Heart right ventricle (tissue), 16 donors: ENCODE measurements around the gene RBM20. TPM values are rescaled to one million over a fixed set of nuclear protein-coding genes. Genes with fewer than 3 reads are reported as not detected.

Source experiments
- ATAC-seq, 8 donors: fragments of 200-7000 bp; cut with Tn5 transposase; one replicate each; pipeline ENCODE4 v1.9.1; 2020; ENCODE audit warnings: mild to moderate bottlenecking in 8 of 8, moderate library complexity in 8 of 8, moderate number of reproducible peaks in 1 of 8
- DNase-seq, 2 donors: peaks; one replicate each; pipeline ENCODE4 v3.0.0-alpha.2; 2020
- H3K27ac ChIP-seq, 10 donors: fragments of 200-600 bp; sonication (generic) in 2 of 10; one replicate each; pipeline versions ENCODE4 v1.5.0 to v1.8.0; 2020 to 2022; ENCODE audit warnings: mild to moderate bottlenecking in 3 of 10
- H3K27me3 ChIP-seq, 7 donors: fragments of 200-600 bp; one replicate each; pipeline ENCODE4 v1.8.0; 2021 to 2022; ENCODE audit warnings: mild to moderate bottlenecking in 2 of 7
- H3K36me3 ChIP-seq, 9 donors: fragments of 200-600 bp; sonication (generic) in 1 of 9; one replicate each; pipeline versions ENCODE4 v1.5.0 to v1.8.0; 2020 to 2022; ENCODE audit warnings: mild to moderate bottlenecking in 2 of 9
- H3K4me1 ChIP-seq, 9 donors: fragments of 200-600 bp; sonication (generic) in 1 of 9; one replicate each; pipeline versions ENCODE4 v1.5.0 to v1.8.0; 2020 to 2022; ENCODE audit warnings: mild to moderate bottlenecking in 4 of 9
- H3K4me3 ChIP-seq, 10 donors: fragments of 200-600 bp; sonication (generic) in 2 of 10; one replicate each; pipeline versions ENCODE4 v1.5.0 to v1.8.0; 2020 to 2022; ENCODE audit warnings: mild to moderate bottlenecking in 7 of 10, moderate library complexity in 2 of 10
- H3K9me3 ChIP-seq, 11 donors: fragments of 200-600 bp in 10 of 11; sonication (generic) in 2 of 11; one replicate each; pipeline versions ENCODE4 v1.5.0 to v1.8.0; 2013 to 2022; ENCODE audit warnings: mild to moderate bottlenecking in 2 of 11, control low read depth in 1 of 11, moderate library complexity in 1 of 11
- WGBS, 2 donors: extraction: QIAGEN DNeasy Blood & Tissue Kit; methylation state at CpG; one replicate each; pipeline ENCODE4 v1.1.7; 2013; ENCODE audit warnings: inconsistent platforms in 1 of 2; 5-methylcytosine and 5-hydroxymethylcytosine counted together
- intact Hi-C, 10 donors: fragments of 100-400 bp; cut with DNase I; formaldehyde crosslinking; loops; one replicate each; pipeline versions ENCODE4 v1.11.1 to v1.14.2; 2022
- polyA plus RNA-seq, 2 donors: library from polyadenylated mRNA; stranded (reverse); fragments of 200-250 nt; gene quantifications; one replicate each; pipeline ENCODE4 v1.2.3, GENCODE V29; 2013
- total RNA-seq, 10 donors: library from RNA; stranded (reverse); fragmentation: NEBNext Ultra II Directional in 3 of 10; extraction: Animal tissue kit (Norgen Biotek cat#: 25700) in 3 of 10; gene quantifications; one replicate each; pipeline versions ENCODE4 v1.2.1 to v1.2.4, GENCODE V29; 2021 to 2023
- TF ChIP-seq, protein P1 (sequence below), 9 donors: fragments of 200-600 bp; sonication (generic) in 2 of 9; IDR thresholded peaks; one replicate each; pipeline versions ENCODE4 v1.5.0 to v1.8.0; 2021 to 2022; ENCODE audit warnings: antibody characterized with exemption in 9 of 9, mild to moderate bottlenecking in 5 of 9, moderate library complexity in 1 of 9
- donor health status: Arrhythmogenic right ventricular cardiomyopathy.
- donor health status: ischemic (EF 13 %, LVEDD 7.1; RV severe dilation, severe dysfunction).
- donor health status: healthy with polysubstance abuse.
- donor health status: DM: no; HTN: yes; CAD: no.
- donor health status: DM: no; HTN: no; CAD: no.
- donor health status: ischemic (EF 25% LVEDD 6.9; RV normal size, moderate dysfunction).
- donor health status: ischemic (EF 25% LVEDD 5.7; RV mildly dilated, moderate dysfunction).
- donor health status: healthy.
- donor health status: DM: yes; HTN: yes; CAD: no.
- donor health status: Ischemic cardiomyopathy.
- donor health status: ischemic (EF 35%, LVEDD 5.7; RV mildly dilated, moderate dysfunction).
- donor health status: nonischemic (EF 11% LVEDD 7.7; RV severe dilation, severe dysfunction).
- donor health status: DM: yes; HTN: yes; CAD: no.
- donor health status: PGD.
- donor health status: ischemic (EF 29% LVEDD 5.4; RV normal size, mild dysfunction).
- donor health status: nonischemic (EF 23%, LVEDD 6.1; RV moderate dilation, normal function).

The RBM20 gene
- total and polyA plus RNA-seq, 12 donors, result 10.1 to 186 (median 134) TPM

DNA sequence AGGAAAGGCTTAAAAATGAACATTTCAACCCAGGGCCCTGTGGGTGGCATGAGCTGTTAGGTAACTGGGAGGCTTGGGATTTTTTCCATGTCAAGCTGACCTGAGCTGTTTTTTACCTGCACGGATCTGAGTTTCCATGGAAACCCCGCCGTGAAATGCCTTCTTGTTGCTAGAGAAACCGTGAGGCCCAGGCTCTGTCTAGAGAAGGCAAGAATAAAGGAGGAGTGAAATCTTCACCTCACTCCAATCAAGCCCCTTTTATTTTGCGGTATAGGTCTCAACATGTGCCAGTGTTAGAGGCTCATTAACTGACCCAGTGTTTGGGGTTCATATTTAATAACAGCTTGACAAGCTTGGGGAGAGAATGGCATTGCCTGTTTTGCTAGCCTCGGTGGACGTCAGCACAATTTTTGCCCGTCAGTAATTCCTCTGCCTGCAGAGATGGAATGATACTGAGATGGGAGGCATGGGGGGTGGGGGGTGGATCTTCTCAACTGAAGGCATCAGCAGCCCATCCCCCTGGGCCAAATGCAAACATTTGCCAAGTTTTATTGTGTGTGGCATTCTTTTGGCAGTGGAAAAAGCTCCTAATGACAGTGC, 178.7 kb downstream of the RBM20 start:
- no peaks in the 10 kb centered on the region for H3K27me3 ChIP-seq
- ATAC-seq, result no peak
- TF ChIP-seq, protein P1, sequence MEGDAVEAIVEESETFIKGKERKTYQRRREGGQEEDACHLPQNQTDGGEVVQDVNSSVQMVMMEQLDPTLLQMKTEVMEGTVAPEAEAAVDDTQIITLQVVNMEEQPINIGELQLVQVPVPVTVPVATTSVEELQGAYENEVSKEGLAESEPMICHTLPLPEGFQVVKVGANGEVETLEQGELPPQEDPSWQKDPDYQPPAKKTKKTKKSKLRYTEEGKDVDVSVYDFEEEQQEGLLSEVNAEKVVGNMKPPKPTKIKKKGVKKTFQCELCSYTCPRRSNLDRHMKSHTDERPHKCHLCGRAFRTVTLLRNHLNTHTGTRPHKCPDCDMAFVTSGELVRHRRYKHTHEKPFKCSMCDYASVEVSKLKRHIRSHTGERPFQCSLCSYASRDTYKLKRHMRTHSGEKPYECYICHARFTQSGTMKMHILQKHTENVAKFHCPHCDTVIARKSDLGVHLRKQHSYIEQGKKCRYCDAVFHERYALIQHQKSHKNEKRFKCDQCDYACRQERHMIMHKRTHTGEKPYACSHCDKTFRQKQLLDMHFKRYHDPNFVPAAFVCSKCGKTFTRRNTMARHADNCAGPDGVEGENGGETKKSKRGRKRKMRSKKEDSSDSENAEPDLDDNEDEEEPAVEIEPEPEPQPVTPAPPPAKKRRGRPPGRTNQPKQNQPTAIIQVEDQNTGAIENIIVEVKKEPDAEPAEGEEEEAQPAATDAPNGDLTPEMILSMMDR (IDR thresholded peaks at IDR 0.05), result no peak
- intact Hi-C loops, result loop anchor here in 4 of 10 donors (5.0 to 10.0 kb wide), 2 partner anchors 49 to 52 kb away; partner anchors contain the start of gene PDCD4 (in 4 of the 4)
- H3K4me3 ChIP-seq, result no peak overlapping the region
- 56 to 65% methylated on average over 8 of the region's 8 CpGs for WGBS, 2 donors
- no peak for DNase-seq
- H3K27ac ChIP-seq, result peak overlapping the region; percentile 40 to 90 (median 80)
- peaks cover 0 to 31% (median 0%) of the 10 kb centered on the region in 9 donors for H3K36me3 ChIP-seq
- H3K9me3 ChIP-seq, result no peaks in the 10 kb centered on the region
- peaks cover 36 to 95% (median 60%) of the 10 kb centered on the region in 9 donors for H3K4me1 ChIP-seq

DNA sequence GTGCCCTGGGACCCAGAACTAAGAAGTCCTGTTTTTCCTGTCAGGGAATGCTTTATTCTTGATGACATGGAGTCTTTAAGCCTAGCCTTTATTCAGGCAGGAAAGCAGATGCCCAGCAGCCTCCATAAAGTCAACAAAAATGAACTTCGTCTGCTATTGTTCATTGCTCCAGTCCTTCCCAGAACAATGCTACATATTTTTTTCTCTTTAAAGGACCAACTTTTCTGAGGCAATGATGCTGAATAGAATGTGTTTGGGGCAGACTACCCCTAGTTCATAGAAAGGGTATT, 180.0 kb downstream of the RBM20 start:
- intact Hi-C loops, result loop anchor here in 4 of 10 donors (5.0 to 10.0 kb wide), 2 partner anchors 48 to 51 kb away; partner anchors contain the start of gene PDCD4 (in 4 of the 4)
- H3K4me1 ChIP-seq, result peaks cover 27 to 92% (median 51%) of the 10 kb centered on the region in 9 donors
- 57 to 71% methylated on average over 1 of the region's 1 CpG for WGBS, 2 donors
- no peaks in the 10 kb centered on the region for H3K27me3 ChIP-seq
- TF ChIP-seq, protein P1 (IDR thresholded peaks at IDR 0.05), result no peak
- H3K9me3 ChIP-seq, result no peaks in the 10 kb centered on the region
- DNase-seq (no peak), ATAC-seq (no peak)
- no peak overlapping the region for H3K4me3 ChIP-seq
- peaks cover 0 to 31% (median 0%) of the 10 kb centered on the region in 9 donors for H3K36me3 ChIP-seq
- peak overlapping the region in 3 of 10 donors; percentile 26 to 90 (median 49) for H3K27ac ChIP-seq

DNA sequence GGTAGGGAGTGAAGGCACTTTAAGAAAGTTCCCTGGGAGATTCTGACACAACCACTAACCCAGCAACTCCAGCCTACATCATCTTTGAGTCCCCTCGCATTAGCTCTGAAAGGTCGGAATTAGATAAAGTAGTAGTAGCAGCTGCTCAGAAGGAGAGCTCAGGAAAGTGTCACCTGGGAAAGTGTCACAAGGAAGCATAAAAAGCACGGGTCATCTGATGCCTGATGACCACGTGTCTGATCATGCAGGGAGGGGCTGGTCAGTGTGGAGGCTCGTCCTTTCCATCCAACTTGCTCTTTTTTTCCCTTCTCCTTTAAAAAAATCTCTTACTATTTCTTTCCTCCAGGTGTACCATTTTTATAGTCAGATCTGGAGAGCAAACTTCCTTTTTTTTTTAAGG, 180.5 kb downstream of the RBM20 start:
- TF ChIP-seq, protein P1 (IDR thresholded peaks at IDR 0.05), result no peak
- DNase-seq (no peak), ATAC-seq (no peak)
- intact Hi-C loops, result loop anchor here in 5 of 10 donors (5.0 to 10.0 kb wide), 2 partner anchors 48 to 50 kb away; partner anchors contain the start of gene PDCD4 (in 5 of the 5)
- Histone ChIP-seq H3K4me1 (peaks cover 24 to 92% (median 46%) of the 10 kb centered on the region in 9 donors), H3K27ac (peak overlapping the region in 3 of 10 donors; percentile 26 to 90 (median 49)), H3K27me3 (no peaks in the 10 kb centered on the region), H3K36me3 (peaks cover 0 to 34% (median 0%) of the 10 kb centered on the region in 9 donors), H3K4me3 (no peak overlapping the region), H3K9me3 (no peaks in the 10 kb centered on the region)
- WGBS, 2 donors, result 49 to 51% methylated on average over 5 of the region's 5 CpGs

DNA sequence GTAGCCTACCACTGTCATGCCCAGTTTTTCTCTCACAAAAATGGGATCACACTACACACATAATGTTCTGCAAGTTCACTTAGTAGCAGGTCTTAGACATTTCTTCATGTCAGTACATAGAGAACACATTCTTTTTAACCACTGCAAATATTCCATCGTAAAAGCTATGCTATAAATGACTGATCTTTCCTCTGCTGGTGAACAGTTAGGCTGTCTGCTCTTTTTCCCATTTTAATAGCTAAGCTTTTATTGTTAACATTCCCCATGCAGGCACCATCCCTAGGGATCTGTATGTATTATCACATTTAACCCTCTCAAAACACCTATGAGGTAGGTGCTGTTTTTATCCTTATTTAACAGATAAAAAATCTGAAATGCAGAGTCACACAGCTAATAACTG, 181.4 kb downstream of the RBM20 start:
- peaks cover 0 to 43% (median 0%) of the 10 kb centered on the region in 9 donors for H3K36me3 ChIP-seq
- no peaks in the 10 kb centered on the region for H3K27me3 ChIP-seq
- no peaks in the 10 kb centered on the region for H3K9me3 ChIP-seq
- TF ChIP-seq, protein P1 (IDR thresholded peaks at IDR 0.05), result no peak
- H3K4me1 ChIP-seq, result peaks cover 20 to 86% (median 38%) of the 10 kb centered on the region in 9 donors
- intact Hi-C loops, result loop anchor here in 2 of 10 donors (5.0 to 10.0 kb wide), 2 partner anchors 47 to 49 kb away; partner anchors contain the start of gene PDCD4 (in 2 of the 2)
- no peak for ATAC-seq
- peak overlapping the region in 1 of 10 donors; percentile 22 for H3K27ac ChIP-seq
- WGBS, 2 donors, result 75 to 92% methylated on average over 1 of the region's 1 CpG
- H3K4me3 ChIP-seq, result no peak overlapping the region
- no peak for DNase-seq
